ENCODE data around the gene DEPDC7.

DNA sequence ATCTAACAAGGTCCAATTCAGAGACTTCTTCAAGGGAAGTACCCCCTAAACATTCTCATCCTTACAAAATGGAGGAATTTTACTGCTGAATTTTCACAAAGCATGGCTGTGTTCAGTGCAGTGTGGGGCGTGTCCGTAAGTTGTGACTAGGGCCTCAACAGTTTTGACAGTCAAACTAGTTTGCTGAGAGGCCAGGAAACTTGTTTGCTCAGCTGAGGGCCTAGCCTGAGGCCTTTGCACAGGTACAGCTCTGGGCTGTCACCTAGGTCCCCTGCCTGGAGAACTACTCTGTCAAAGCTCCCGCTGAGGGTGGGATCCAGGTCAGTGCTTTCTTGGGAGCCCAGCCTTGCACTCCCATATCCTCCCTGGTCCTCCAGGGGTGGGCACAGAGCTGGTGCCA is 51.6 kb downstream of the DEPDC7 start:
- TF ChIP-seq, protein P1, sequence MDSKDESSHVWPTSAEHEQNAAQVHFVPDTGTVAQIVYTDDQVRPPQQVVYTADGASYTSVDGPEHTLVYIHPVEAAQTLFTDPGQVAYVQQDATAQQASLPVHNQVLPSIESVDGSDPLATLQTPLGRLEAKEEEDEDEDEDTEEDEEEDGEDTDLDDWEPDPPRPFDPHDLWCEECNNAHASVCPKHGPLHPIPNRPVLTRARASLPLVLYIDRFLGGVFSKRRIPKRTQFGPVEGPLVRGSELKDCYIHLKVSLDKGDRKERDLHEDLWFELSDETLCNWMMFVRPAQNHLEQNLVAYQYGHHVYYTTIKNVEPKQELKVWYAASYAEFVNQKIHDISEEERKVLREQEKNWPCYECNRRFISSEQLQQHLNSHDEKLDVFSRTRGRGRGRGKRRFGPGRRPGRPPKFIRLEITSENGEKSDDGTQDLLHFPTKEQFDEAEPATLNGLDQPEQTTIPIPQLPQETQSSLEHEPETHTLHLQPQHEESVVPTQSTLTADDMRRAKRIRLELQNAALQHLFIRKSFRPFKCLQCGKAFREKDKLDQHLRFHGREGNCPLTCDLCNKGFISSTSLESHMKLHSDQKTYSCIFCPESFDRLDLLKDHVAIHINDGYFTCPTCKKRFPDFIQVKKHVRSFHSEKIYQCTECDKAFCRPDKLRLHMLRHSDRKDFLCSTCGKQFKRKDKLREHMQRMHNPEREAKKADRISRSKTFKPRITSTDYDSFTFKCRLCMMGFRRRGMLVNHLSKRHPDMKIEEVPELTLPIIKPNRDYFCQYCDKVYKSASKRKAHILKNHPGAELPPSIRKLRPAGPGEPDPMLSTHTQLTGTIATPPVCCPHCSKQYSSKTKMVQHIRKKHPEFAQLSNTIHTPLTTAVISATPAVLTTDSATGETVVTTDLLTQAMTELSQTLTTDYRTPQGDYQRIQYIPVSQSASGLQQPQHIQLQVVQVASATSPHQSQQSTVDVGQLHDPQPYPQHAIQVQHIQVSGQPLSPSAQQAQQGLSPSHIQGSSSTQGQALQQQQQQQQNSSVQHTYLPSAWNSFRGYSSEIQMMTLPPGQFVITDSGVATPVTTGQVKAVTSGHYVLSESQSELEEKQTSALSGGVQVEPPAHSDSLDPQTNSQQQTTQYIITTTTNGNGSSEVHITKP (tag by site-specific recombination; IDR thresholded peaks at IDR 0.05) = no peak
- TF ChIP-seq, protein P2, sequence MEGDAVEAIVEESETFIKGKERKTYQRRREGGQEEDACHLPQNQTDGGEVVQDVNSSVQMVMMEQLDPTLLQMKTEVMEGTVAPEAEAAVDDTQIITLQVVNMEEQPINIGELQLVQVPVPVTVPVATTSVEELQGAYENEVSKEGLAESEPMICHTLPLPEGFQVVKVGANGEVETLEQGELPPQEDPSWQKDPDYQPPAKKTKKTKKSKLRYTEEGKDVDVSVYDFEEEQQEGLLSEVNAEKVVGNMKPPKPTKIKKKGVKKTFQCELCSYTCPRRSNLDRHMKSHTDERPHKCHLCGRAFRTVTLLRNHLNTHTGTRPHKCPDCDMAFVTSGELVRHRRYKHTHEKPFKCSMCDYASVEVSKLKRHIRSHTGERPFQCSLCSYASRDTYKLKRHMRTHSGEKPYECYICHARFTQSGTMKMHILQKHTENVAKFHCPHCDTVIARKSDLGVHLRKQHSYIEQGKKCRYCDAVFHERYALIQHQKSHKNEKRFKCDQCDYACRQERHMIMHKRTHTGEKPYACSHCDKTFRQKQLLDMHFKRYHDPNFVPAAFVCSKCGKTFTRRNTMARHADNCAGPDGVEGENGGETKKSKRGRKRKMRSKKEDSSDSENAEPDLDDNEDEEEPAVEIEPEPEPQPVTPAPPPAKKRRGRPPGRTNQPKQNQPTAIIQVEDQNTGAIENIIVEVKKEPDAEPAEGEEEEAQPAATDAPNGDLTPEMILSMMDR (tag by site-specific recombination; IDR thresholded peaks at IDR 0.05) = no peak
- no peak for TF ChIP-seq YY1 (tag by site-specific recombination; IDR thresholded peaks at IDR 0.05)
- TF ChIP-seq SP7 (tag by site-specific recombination; IDR thresholded peaks at IDR 0.05) = no peak
- no peak for TF ChIP-seq ZBTB17 (tag by site-specific recombination; IDR thresholded peaks at IDR 0.05)
- TF ChIP-seq, protein P3, sequence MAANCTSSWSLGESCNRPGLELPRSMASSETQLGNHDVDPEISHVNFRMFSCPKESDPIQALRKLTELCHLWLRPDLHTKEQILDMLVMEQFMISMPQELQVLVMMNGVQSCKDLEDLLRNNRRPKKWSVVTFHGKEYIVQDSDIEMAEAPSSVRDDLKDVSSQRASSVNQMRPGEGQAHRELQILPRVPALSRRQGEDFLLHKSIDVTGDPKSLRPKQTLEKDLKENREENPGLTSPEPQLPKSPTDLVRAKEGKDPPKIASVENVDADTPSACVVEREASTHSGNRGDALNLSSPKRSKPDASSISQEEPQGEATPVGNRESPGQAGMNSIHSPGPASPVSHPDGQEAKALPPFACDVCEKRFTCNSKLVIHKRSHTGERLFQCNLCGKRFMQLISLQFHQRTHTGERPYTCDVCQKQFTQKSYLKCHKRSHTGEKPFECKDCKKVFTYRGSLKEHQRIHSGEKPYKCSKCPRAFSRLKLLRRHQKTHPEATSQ (tag by site-specific recombination; IDR thresholded peaks at IDR 0.05) = no peak
- TF ChIP-seq KLF9 (tag by site-specific recombination; IDR thresholded peaks at IDR 0.05; ENCODE audit: low read depth) = no peak
- no peak for TF ChIP-seq ZFP37 (tag by site-specific recombination; IDR thresholded peaks at IDR 0.05)
